ENCODE data around the gene SFXN2. TPM values are rescaled to one million over a fixed set of nuclear protein-coding genes. Genes with fewer than 3 reads are reported as not detected.

The SFXN2 gene
- total RNA-seq, 1 experiment from 2014 or later, result 21.2 TPM

GRCh38 chr10:102669206-102670064, 45.0 kb upstream of the SFXN2 start (continued):
- TF ChIP-seq ZNF121 (CRISPR knock-in tag; IDR thresholded peaks at IDR 0.05) (no peak), E2F4 (CRISPR knock-in tag; IDR thresholded peaks at IDR 0.05; ENCODE audit: borderline replicate concordance, low read depth) (no peak), CDX4 (CRISPR knock-in tag; IDR thresholded peaks at IDR 0.05; ENCODE audit: borderline replicate concordance) (no peak), OVOL2 (CRISPR knock-in tag; IDR thresholded peaks at IDR 0.05; ENCODE audit: borderline replicate concordance) (no peak)

- H3K27ac Mint-ChIP-seq, result peak overlapping the region; percentile 50; the same call in 1 of the 2 replicates
- no peaks in the 10 kb centered on the region for H3K27me3 Mint-ChIP-seq (ENCODE audit: low read depth)
- no peaks in the 10 kb centered on the region for H3K36me3 Mint-ChIP-seq
- ATAC-seq, result no peak
- peaks cover 54% of the 10 kb centered on the region for H3K4me1 Mint-ChIP-seq
- ChIA-PET POLR2A (interaction anchor here (1.4 kb wide), 1 partner anchor 8 kb away, joined by 5 read pairs; no protein-coding TSS in a partner anchor), CTCF (interaction anchor here (0.8 to 6.8 kb wide), 20 partner anchors 6 to 450 kb away, joined by 3 to 77 read pairs (median 4); partner anchors contain the start of genes ARL3, SFXN2, SUFU and TRIM8)
- H3K4me3 Mint-ChIP-seq, result peak overlapping the region; percentile 20
- TF ChIP-seq GABPB1 (CRISPR knock-in tag; IDR thresholded peaks at IDR 0.05) (peak; percentile 21; the same call in 1 of the 2 replicates), ZBTB43 (CRISPR knock-in tag; IDR thresholded peaks at IDR 0.05) (no peak), NFATC4 (CRISPR knock-in tag; IDR thresholded peaks at IDR 0.05) (no peak)
- TF ChIP-seq, protein P1, sequence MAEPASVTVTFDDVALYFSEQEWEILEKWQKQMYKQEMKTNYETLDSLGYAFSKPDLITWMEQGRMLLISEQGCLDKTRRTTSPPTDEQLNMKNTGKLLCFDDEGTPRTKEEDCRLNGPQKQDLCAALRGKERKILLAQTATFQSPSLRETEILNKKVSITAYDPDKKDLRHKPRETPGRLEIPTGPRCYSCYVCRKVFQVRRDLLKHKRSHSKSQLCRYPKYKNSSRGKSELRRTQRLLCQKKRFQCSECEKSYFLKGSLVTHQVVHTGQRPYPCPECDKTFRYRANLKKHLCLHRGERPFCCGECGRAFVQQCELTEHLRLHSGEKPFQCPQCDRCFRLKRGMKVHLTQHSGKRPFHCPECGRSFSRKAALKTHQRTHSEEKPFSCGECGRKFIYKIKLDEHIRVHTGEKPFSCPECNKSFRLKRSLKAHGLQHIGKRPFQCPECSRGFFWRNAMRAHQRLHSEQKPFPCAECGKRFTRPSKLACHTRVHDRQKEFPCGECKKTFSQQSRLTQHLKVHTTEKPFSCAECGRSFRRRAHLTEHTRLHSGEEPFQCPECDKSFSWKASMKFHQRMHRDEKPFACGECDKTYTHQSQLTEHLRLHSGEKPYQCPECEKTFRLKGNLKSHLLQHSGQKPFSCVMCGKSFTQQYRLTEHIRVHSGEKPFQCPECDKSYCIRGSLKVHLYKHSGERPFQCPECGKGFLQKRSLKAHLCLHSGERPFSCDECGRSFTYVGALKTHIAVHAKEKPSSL (CRISPR knock-in tag; conservative IDR thresholded peaks at IDR 0.05), result no peak
- DNase-seq (ENCODE audit: low spot score), result no peak
- H3K9me3 Mint-ChIP-seq, result no peaks in the 10 kb centered on the region
These were observed 44.3 kb upstream of the SFXN2 start for GRCh38 chr10:102670065-102670670.

- H3K36me3 Mint-ChIP-seq, result no peaks in the 10 kb centered on the region
- H3K9me3 Mint-ChIP-seq, result no peaks in the 10 kb centered on the region
- H3K4me1 Mint-ChIP-seq, result peaks cover 62% of the 10 kb centered on the region
- ATAC-seq (peak; percentile 44), DNase-seq (ENCODE audit: low spot score) (no peak)
- TF ChIP-seq PRDM15 (CRISPR knock-in tag; IDR thresholded peaks at IDR 0.05), result 0 out of 2 replicates have a peak, but pooled peaks have one; percentile 16
- no peak for TF ChIP-seq TP53 (CRISPR knock-in tag; IDR thresholded peaks at IDR 0.05)
- H3K27ac Mint-ChIP-seq, result peak overlapping the region; percentile 50
- CTCF ChIA-PET, result interaction anchor here (1.0 to 3.0 kb wide), 11 partner anchors 10 to 167 kb away, joined by 3 to 26 read pairs (median 8); partner anchors contain the start of genes ARL3, SFXN2, SUFU and TRIM8
- H3K27me3 Mint-ChIP-seq (ENCODE audit: low read depth), result no peaks in the 10 kb centered on the region
- H3K4me3 Mint-ChIP-seq, result peak overlapping the region; percentile 20
- POLR2A ChIA-PET, result no interaction called here
These were observed 43.5 kb upstream of the SFXN2 start for GRCh38 chr10:102670871-102671434.
